ENCODE results near the gene TBCEL.
A peak's percentile ranks its signal among the peaks of the same experiment; 100 is the strongest.

TBCEL gene

DNA sequence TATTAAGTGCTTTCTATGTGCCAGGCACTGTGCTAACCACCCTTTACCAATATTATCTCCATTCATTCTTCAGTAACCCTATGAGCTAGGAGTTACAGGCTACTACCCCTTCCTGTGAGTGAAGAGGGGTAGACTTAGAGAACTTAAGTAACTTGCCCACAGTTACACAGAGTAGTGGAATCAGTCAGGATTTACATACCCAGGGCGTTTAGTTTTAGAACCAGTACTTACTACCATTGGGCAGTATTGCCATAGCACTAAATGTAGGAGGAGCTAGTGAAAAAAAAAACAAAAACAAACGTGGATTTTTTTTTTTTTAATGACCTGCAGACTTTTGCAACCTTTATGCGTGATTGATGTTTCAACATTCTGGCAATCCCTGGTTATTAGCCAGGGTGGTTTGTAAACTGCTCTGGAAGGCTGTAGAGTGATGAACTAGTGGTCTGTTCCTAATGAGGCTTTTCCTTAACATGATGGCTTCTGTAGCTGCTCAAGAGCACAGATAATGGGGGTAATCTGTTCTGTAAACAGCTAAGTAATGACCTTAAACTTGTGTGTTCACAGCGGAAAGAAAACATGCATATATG lies 11.4 kb downstream of the TBCEL start:
- no peak for ATAC-seq (replicated peaks)
- no peak overlapping the region for H3K27ac Mint-ChIP-seq

DNA sequence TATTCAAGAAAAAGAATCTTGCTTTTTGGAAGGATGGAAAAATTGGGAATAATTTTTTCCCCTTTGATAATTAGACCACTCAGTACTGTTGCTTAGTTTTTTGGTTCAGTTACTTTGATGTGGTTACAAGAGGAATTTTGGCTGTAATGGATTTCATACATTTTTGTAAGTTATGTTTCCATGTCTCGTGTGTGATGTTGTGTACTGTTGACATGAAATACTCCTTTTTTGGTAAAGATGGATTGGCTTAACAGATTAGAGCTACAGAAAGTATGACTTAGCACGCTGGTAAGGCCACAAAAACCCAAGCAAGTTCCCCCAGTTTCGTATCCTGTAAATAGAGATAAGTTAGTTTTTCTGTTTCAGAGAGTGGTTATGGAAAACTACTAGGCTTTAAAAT lies 11.9 kb downstream of the TBCEL start:
- Mint-ChIP-seq H3K27ac (no peak overlapping the region), H3K36me3 (ENCODE audit: insufficient read depth) (no peaks in the 10 kb centered on the region), H3K4me1 (ENCODE audit: low read depth in 2 of 2) (peaks cover 6 to 27% of the 10 kb centered on the region in 2 donors), H3K4me3 (no peak overlapping the region), H3K27me3 (no peaks in the 10 kb centered on the region), H3K9me3 (no peaks in the 10 kb centered on the region)
- ATAC-seq (replicated peaks), result no peak
- no peak for DNase-seq

More for the DNA sequence above, 11.4 kb downstream of the TBCEL start:
- peaks cover 7 to 28% of the 10 kb centered on the region in 2 donors for H3K4me1 Mint-ChIP-seq (ENCODE audit: low read depth in 2 of 2)
- H3K9me3 Mint-ChIP-seq, result no peaks in the 10 kb centered on the region
- no peak overlapping the region for H3K4me3 Mint-ChIP-seq
- no peaks in the 10 kb centered on the region for H3K36me3 Mint-ChIP-seq (ENCODE audit: insufficient read depth)
- no peak for DNase-seq
- no peaks in the 10 kb centered on the region for H3K27me3 Mint-ChIP-seq

DNA sequence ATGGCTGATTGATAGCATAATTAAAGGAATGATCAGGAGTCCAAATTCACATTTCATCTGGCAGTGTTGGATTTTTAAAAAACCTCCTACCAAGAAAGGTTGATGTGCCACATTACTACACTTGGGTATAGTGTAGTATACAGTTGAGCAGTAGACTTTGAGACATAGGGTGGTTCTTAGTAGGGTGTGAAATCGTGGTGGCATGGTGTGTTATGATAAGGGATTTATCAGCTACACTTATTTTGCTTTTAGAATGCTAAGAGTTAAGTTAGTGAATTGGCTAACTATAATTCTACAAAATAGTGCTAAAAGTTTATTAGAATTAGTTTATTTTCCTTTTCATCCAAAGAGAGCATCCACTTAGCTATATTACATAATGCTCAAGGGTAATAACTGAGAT lies 13.1 kb downstream of the TBCEL start:
- no peaks in the 10 kb centered on the region for H3K27me3 Mint-ChIP-seq
- H3K27ac Mint-ChIP-seq, result no peak overlapping the region
- H3K9me3 Mint-ChIP-seq, result no peaks in the 10 kb centered on the region
- no peak for DNase-seq
- ATAC-seq (replicated peaks), result no peak
- no peaks in the 10 kb centered on the region for H3K36me3 Mint-ChIP-seq (ENCODE audit: insufficient read depth)
- no peak overlapping the region for H3K4me3 Mint-ChIP-seq
- H3K4me1 Mint-ChIP-seq (ENCODE audit: low read depth in 2 of 2), result peaks cover 6 to 27% of the 10 kb centered on the region in 2 donors

DNA sequence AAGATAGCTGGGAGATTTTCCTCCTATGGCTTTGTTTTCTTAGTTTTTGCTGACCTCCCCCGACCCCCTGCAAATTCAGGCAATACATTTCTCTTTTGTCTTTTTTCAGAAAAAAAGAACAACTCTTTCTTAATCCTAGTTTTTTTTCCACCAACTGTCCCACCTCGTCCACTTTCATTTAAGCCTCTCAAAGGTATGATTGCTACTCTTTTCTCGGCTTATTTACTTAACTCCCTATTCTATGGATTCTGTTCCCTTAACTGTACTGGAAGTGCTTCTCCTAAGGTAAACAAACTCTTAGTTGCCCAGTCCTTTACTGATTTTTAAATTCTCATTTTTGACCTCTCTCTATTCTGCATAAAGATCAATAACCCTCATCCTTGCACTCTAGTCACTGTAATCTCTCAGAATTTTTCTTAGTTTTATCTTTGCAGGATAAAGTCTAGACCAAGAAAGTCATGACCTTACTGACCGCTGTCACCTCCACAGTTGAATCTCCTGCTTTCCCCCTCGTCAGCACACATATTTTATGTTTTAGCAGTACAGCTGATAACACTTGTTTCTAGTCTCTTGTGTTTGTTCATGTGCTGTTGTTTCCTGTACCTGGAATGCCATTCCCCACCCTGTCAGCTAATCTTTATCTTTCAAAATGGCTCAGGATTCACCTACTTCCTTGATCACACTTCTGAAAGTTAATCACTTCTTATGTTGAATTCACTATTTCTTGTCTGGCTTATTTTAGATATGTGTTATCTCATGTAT lies 14.9 kb downstream of the TBCEL start:
- Mint-ChIP-seq H3K9me3 (no peaks in the 10 kb centered on the region), H3K27ac (peak overlapping the region in 1 of 2 donors; percentile 4), H3K4me1 (ENCODE audit: low read depth in 2 of 2) (peaks cover 6 to 29% of the 10 kb centered on the region in 2 donors), H3K27me3 (no peaks in the 10 kb centered on the region), H3K4me3 (no peak overlapping the region), H3K36me3 (ENCODE audit: insufficient read depth) (no peaks in the 10 kb centered on the region)
- ATAC-seq (replicated peaks) (no peak), DNase-seq (no peak)

DNA sequence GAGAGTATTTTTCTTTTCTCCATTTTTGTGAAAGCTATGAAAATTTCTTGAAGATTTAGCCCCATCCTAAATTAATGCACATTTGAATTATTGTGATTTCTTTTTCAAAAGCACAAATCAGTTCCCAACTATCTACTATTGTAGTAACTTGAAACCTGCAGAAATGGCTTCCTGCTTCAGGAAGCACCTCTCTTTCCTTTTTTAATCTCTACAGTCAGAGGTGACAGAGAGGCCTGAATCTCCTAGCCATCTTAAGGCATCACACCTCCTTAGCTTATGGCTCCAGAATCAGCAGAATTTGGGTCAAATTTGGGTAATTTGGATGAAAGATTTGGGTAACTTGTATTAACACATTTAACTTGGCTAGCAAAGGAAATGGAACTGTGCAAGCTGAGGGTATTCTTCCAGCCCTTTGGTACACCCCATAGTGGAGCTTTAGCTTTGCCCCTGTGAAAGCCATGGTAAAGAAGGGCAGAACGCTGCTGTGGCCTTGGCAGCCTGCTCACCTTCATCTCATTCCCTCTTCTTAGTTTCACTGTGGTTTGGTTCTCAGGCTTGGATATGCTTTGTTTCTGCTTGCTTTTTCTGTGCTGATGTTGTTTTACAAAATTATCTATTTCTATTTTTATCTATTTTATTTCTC lies 16.2 kb downstream of the TBCEL start:
- ATAC-seq (replicated peaks) (no peak), DNase-seq (no peak)
- no peak overlapping the region for H3K27ac Mint-ChIP-seq
- H3K36me3 Mint-ChIP-seq (ENCODE audit: insufficient read depth), result no peaks in the 10 kb centered on the region
- H3K9me3 Mint-ChIP-seq, result no peaks in the 10 kb centered on the region
- no peak overlapping the region for H3K4me3 Mint-ChIP-seq
- H3K27me3 Mint-ChIP-seq, result no peaks in the 10 kb centered on the region
- peaks cover 6 to 32% of the 10 kb centered on the region in 2 donors for H3K4me1 Mint-ChIP-seq (ENCODE audit: low read depth in 2 of 2)

DNA sequence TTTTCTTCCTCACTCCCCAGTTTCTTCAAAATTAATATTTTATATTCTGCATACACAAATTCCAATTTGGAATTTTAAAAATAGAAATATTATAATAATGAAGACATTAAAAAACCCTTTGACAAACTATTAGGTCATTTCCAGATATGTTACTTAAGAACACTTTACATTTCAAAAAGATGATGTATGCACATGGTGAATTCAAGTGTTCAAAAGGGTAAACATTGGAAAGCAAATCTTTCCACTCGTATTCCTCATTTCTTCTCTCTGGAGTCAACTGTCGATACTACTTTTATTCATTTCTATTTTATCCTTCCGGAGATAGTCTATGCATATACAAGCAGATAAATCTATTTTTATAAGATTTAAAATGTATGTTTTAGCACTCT lies 16.7 kb downstream of the TBCEL start:
- no peaks in the 10 kb centered on the region for H3K36me3 Mint-ChIP-seq (ENCODE audit: insufficient read depth)

DNA sequence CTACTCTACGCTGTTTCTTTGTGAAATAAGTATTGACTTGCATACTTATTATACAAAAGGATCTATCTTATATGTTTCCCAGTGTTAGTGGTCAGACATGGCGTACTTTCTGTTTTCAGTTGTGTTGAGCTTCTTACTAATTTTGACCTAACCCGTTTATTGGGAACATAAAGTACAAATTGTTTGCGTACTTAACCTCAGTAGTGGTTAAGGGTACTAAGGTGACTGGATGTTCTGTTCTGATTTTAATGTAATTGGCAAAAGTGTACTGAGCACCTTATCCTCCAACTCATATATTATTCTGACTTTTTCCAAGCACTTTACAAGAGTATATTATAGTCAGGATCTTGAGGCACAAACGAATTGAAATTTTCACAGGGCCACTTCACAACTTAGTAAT lies 17.2 kb downstream of the TBCEL start:
- no peaks in the 10 kb centered on the region for H3K27me3 Mint-ChIP-seq
- H3K4me3 Mint-ChIP-seq, result no peak overlapping the region
- no peaks in the 10 kb centered on the region for H3K9me3 Mint-ChIP-seq
- peaks cover 6 to 22% of the 10 kb centered on the region in 2 donors for H3K4me1 Mint-ChIP-seq (ENCODE audit: low read depth in 2 of 2)
- ATAC-seq (replicated peaks) (no peak), DNase-seq (no peak)
- H3K27ac Mint-ChIP-seq, result no peak overlapping the region
- H3K36me3 Mint-ChIP-seq (ENCODE audit: insufficient read depth), result peaks cover 3% of the 10 kb centered on the region

More for the DNA sequence above, 16.7 kb downstream of the TBCEL start:
- no peak overlapping the region for H3K27ac Mint-ChIP-seq
- H3K27me3 Mint-ChIP-seq, result no peaks in the 10 kb centered on the region
- ATAC-seq (replicated peaks) (no peak), DNase-seq (no peak)
- H3K9me3 Mint-ChIP-seq, result no peaks in the 10 kb centered on the region
- H3K4me1 Mint-ChIP-seq (ENCODE audit: low read depth in 2 of 2), result peaks cover 6 to 27% of the 10 kb centered on the region in 2 donors
- H3K4me3 Mint-ChIP-seq, result no peak overlapping the region

DNA sequence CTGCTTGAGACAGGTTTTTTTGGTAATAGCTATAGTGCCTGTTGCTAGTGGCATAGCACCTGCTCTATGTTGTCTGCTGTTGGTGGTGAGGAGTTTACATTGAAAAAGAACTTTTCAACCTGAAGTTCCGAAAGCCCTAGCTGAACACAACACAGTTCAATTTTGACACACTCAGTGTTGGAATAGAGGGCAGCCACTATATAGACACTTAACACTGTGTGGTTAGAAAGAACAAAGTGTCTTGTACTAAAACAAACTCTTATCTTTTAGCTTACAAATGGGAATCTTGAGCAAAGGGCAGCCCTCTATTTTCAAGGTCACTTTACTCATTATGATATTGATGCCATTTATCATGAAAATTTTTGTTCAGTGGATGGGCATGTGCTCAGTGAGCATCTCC lies 18.4 kb downstream of the TBCEL start:
- peaks cover 5 to 11% of the 10 kb centered on the region in 2 donors for H3K4me1 Mint-ChIP-seq (ENCODE audit: low read depth in 2 of 2)
- DNase-seq (no peak), ATAC-seq (replicated peaks) (no peak)
- H3K9me3 Mint-ChIP-seq, result no peaks in the 10 kb centered on the region
- H3K36me3 Mint-ChIP-seq (ENCODE audit: insufficient read depth), result peaks cover 10% of the 10 kb centered on the region
- H3K4me3 Mint-ChIP-seq, result no peak overlapping the region
- H3K27ac Mint-ChIP-seq, result no peak overlapping the region
- no peaks in the 10 kb centered on the region for H3K27me3 Mint-ChIP-seq

DNA sequence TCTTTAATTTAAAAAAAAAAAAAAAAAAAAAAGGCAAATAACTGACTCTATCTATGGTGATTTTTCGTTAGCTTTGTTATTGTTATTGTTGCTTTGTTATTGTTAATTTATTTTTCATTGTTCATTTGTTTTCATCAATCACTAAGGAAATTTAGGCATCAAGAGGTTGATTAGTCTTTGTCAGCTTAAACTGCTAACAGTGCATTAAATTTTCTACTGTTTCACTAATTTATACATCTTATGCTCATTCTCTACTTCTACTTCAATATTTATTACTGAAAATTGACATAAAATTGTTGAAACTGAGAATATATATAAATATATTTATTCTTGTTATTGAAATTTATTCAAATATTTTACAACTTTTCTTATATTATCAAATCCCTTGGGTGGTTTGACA lies 24.0 kb downstream of the TBCEL start:
- H3K4me1 Mint-ChIP-seq (ENCODE audit: low read depth in 2 of 2), result peaks cover 0 to 6% of the 10 kb centered on the region in 2 donors
- H3K27me3 Mint-ChIP-seq, result no peaks in the 10 kb centered on the region
- no peak overlapping the region for H3K4me3 Mint-ChIP-seq
- DNase-seq, result no peak
- H3K36me3 Mint-ChIP-seq (ENCODE audit: insufficient read depth), result peaks cover 10% of the 10 kb centered on the region
- H3K27ac Mint-ChIP-seq, result no peak overlapping the region
- ATAC-seq (replicated peaks), result no peak
- H3K9me3 Mint-ChIP-seq, result no peaks in the 10 kb centered on the region

DNA sequence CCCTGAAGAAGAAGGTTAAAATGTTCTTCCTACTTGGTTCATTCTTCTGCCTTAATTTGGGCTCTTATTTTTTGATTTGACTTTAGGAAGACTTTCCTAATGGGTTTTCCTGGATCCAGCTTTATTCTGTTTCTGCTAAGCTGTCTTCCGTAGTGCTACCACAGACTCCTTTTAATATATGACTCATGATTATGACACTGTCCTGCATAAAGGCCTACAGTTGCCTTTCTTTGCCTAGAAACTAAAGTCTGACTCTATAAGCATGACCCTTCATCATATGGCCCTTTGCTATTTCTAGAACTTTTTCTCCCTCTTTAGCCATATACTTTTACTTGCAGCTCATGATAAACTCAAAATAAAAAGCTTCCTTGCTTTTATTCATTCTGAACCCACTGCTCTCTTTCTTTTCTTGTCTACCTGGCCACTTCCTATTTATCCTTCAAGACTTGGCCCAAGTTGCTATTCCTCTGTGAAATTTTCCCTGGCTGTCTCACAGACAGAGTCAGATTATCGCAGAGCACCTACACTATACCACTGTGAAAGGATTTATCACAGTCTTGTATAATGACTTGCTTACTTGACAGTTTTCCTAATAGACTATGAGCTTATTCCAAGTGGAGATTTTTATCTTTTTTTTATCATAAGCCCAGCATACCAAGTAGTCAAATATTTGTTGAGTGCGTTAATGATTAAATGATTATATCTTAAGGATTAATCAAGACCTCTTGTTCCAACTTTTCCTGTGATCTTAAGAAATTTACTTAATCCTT lies 24.7 kb downstream of the TBCEL start:
- ATAC-seq (replicated peaks) (no peak), DNase-seq (no peak)
- no peaks in the 10 kb centered on the region for H3K9me3 Mint-ChIP-seq
- no peak overlapping the region for H3K27ac Mint-ChIP-seq
- H3K36me3 Mint-ChIP-seq (ENCODE audit: insufficient read depth), result peaks cover 10% of the 10 kb centered on the region
- H3K27me3 Mint-ChIP-seq, result no peaks in the 10 kb centered on the region
- no peak overlapping the region for H3K4me3 Mint-ChIP-seq
- H3K4me1 Mint-ChIP-seq (ENCODE audit: low read depth in 2 of 2), result peaks cover 0 to 6% of the 10 kb centered on the region in 2 donors

DNA sequence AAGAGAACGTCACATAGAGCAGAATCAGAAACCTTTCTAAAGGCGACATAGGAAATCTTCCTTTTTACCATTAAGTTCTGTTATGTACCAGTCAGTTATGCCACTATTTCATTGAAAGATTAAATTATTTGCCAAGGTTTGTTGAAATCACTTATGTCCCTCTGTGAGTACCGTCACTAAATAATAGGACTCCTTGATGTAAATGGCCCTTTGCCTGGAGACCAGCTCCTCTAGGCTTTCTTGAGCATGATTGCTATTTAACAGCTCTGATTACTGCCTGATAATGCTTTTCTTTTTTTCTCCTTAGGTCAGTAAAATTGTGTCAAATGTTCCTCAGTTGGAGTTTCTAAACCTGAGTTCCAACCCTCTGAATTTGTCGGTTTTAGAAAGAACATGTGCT lies 29.3 kb downstream of the TBCEL start:
- H3K4me1 Mint-ChIP-seq (ENCODE audit: low read depth in 2 of 2), result peaks cover 0 to 3% of the 10 kb centered on the region in 2 donors
- H3K36me3 Mint-ChIP-seq (ENCODE audit: insufficient read depth), result peaks cover 4% of the 10 kb centered on the region
- H3K27ac Mint-ChIP-seq, result no peak overlapping the region

DNA sequence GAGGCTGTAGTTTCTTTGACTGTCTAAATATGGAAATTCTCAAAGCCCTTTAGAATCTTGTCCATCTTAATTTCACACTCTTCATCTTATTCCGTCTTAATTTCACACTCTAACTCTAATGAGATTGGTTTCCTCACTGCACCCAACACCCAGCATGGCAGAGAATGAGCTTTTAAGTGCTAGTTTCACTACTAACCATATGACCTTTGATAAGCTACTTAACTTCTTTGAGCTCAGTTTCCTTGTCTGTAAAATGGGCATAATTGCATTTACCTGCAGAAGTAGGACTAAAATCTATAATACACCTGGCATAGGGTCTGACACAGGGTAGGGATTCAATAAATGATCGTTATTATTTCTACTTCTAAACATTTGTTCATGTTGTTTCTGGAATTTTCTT lies 30.4 kb downstream of the TBCEL start:
- Mint-ChIP-seq H3K4me3 (no peak overlapping the region), H3K36me3 (ENCODE audit: insufficient read depth) (peaks cover 5% of the 10 kb centered on the region), H3K27me3 (no peaks in the 10 kb centered on the region), H3K4me1 (ENCODE audit: low read depth in 2 of 2) (peaks cover 0 to 3% of the 10 kb centered on the region in 2 donors), H3K27ac (no peak overlapping the region), H3K9me3 (no peaks in the 10 kb centered on the region)
- DNase-seq, result no peak
- no peak for ATAC-seq (replicated peaks)

More for the DNA sequence above, 29.3 kb downstream of the TBCEL start:
- no peak for ATAC-seq (replicated peaks)
- no peak for DNase-seq
- Mint-ChIP-seq H3K9me3 (no peaks in the 10 kb centered on the region), H3K27me3 (no peaks in the 10 kb centered on the region), H3K4me3 (no peak overlapping the region)

DNA sequence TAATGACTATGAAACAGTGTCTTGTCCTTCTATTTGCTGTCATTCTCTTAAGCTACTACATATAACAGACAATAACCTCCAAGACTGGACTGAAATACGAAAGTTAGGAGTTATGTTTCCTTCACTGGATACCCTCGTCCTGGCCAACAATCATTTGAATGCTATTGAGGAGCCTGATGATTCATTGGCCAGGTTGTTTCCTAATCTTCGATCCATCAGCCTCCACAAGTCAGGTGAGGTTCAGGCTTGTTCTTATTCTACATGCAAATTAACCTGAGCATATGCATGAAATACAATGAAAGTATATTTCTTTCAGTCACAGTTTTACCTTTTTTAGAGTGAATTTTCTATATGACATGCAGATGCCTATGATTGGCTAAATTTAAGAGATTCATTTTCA lies 31.2 kb downstream of the TBCEL start:
- Mint-ChIP-seq H3K36me3 (ENCODE audit: insufficient read depth) (peaks cover 7% of the 10 kb centered on the region), H3K27ac (no peak overlapping the region)

More for the DNA sequence above, 31.2 kb downstream of the TBCEL start:
- no peaks in the 10 kb centered on the region for H3K9me3 Mint-ChIP-seq
- no peak for ATAC-seq (replicated peaks)
- no peak overlapping the region for H3K4me3 Mint-ChIP-seq
- peaks cover 0 to 3% of the 10 kb centered on the region in 2 donors for H3K4me1 Mint-ChIP-seq (ENCODE audit: low read depth in 2 of 2)
- H3K27me3 Mint-ChIP-seq, result no peaks in the 10 kb centered on the region
- no peak for DNase-seq
